Thyroid gland (tissue), 4 donors: ENCODE data around the gene GLCE.

Experiments
- POLR2A ChIP-seq, 2 donors: fragments of 450-650 bp; IDR thresholded peaks; one replicate each; pipeline ENCODE4 v1.6.1; 2017; ENCODE audit warnings: antibody characterized with exemption in 2 of 2, mild to moderate bottlenecking in 2 of 2, moderate library complexity in 1 of 2
- TF ChIP-seq, protein P1 (sequence below), 6 experiments: fragments of 200-600 bp in 3 of 6; fragments of 450-650 bp in 3 of 6; sonication (generic) in 3 of 6; IDR thresholded peaks; one replicate each; pipeline ENCODE4 v1.5.1; 2016 to 2019; ENCODE audit warnings: antibody characterized with exemption in 6 of 6, mild to moderate bottlenecking in 2 of 6, inconsistent platforms in 1 of 6, moderate library complexity in 1 of 6

DNA sequence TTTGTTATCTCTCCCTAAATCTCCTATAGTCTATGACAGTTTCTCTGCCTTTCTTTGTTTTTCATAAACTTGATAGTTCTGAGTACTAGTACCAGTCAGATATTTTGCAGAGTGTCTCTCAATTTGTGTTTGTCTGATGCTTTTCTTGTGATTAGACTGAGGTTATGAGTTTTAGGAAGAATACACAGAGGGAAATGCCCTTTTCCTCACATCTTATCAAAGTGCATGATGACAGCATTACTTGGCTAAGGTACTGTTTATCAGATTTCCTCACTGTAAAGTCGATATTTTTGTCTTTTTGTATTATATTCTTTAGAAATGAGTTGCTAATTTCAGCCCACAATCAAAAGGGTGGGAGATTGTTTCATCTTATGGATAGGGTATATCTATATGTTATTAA lies 45.6 kb downstream of the GLCE start:
- TF ChIP-seq, protein P1, sequence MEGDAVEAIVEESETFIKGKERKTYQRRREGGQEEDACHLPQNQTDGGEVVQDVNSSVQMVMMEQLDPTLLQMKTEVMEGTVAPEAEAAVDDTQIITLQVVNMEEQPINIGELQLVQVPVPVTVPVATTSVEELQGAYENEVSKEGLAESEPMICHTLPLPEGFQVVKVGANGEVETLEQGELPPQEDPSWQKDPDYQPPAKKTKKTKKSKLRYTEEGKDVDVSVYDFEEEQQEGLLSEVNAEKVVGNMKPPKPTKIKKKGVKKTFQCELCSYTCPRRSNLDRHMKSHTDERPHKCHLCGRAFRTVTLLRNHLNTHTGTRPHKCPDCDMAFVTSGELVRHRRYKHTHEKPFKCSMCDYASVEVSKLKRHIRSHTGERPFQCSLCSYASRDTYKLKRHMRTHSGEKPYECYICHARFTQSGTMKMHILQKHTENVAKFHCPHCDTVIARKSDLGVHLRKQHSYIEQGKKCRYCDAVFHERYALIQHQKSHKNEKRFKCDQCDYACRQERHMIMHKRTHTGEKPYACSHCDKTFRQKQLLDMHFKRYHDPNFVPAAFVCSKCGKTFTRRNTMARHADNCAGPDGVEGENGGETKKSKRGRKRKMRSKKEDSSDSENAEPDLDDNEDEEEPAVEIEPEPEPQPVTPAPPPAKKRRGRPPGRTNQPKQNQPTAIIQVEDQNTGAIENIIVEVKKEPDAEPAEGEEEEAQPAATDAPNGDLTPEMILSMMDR (IDR thresholded peaks at IDR 0.05): no peak
- no peak for TF ChIP-seq POLR2A (IDR thresholded peaks at IDR 0.05)
